ENCODE measurements around the gene CABP1. TPM values are rescaled to one million over a fixed set of nuclear protein-coding genes. Genes with fewer than 3 reads are reported as not detected.

Gene CABP1
- total and polyA plus RNA-seq, 10 of the 15 experiments (the other 5 are each of a cell fraction or from before 2014, with no cell fraction given), result 0.16 to 2.4 (median 0.80) TPM; not detected in 2

- peak in 2 of 3 experiments; percentile 30 to 40; a peak in 3 of 6 replicates for TF ChIP-seq CTCF (IDR thresholded peaks at IDR 0.05 in 2 of 3, conservative IDR thresholded peaks at IDR 0.05 in 1 of 3; ENCODE audit: control insufficient read depth in 2 of 3, extremely low read depth in 1 of 3, insufficient read depth in 1 of 3, low read depth in 3 of 3, low read length in 3 of 3)
Measured at GRCh38 chr12:120625557-120626419, 14.6 kb upstream of the CABP1 start (continued).

DNA sequence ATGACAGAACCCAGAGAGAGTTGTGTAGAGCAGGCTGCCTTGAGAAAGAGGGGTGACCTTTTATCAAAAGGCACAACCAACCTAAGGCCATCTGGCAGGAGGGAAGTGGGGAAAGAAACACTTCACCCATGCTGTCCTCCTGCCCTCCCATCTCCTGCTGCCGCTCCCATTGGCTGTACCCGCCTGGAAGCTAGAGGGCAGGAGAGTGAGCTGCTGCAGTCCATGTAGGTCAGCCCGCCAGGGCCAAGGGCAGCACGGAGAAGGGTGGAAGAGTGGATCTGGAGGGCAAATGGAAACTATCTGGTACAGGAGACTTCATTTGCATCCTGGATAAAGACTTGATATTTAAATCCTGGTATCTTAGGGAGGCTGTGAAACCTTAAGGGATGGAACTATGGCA, 11.5 kb upstream of the CABP1 start:
- H3K27ac ChIP-seq (ENCODE audit: control insufficient read depth, insufficient read depth), result no peak overlapping the region
- DNase-seq (ENCODE audit: low read depth, low spot score), result no peak
- TF ChIP-seq CTCF (IDR thresholded peaks at IDR 0.05 in 2 of 3, conservative IDR thresholded peaks at IDR 0.05 in 1 of 3; ENCODE audit: control insufficient read depth in 2 of 3, extremely low read depth in 1 of 3, insufficient read depth in 1 of 3, low read depth in 3 of 3, low read length in 3 of 3) (peak in 1 of 3 experiments; percentile 16; a peak in 1 of 6 replicates), BCL11A (IDR thresholded peaks at IDR 0.05; ENCODE audit: low read depth, low read length) (no peak)
- H3K4me1 ChIP-seq (ENCODE audit: control insufficient read depth, insufficient read depth, low read length), result no peaks in the 10 kb centered on the region
- ChIA-PET CTCF (interaction anchor here (0.9 to 3.8 kb wide), 2 partner anchors 24 to 46 kb away, joined by 3 to 17 read pairs; partner anchors contain the start of gene POP5), SMC1A (ENCODE audit: uncharacterized antibody, unreplicated experiment) (interaction anchor here (0.6 to 1.3 kb wide), 2 partner anchors 45 to 343 kb away, joined by 3 to 4 read pairs; no protein-coding TSS in a partner anchor), POLR2A (no interaction called here), RAD21 (ENCODE audit: unreplicated experiment) (no interaction called here)
- WGBS (ENCODE audit: insufficient coverage, insufficient replicate concordance, low lambda C conversion rate, missing lambda C conversion rate), result 35% methylated on average over 4 of the region's 4 CpGs
- no peak overlapping the region for H3K4me2 ChIP-seq (ENCODE audit: control insufficient read depth, insufficient read depth)
- BruUV-seq (replicated peaks), result no TSS peak
- H3K36me3 ChIP-seq (ENCODE audit: control insufficient read depth in 2 of 2, insufficient read depth in 2 of 2, low read length in 1 of 2), result no peaks in the 10 kb centered on the region
- H3K27me3 ChIP-seq (replicated peaks in 1 of 2; ENCODE audit: control insufficient read depth in 2 of 2, insufficient read depth in 2 of 2, low read length in 1 of 2), result no peaks in the 10 kb centered on the region; a peak in 1 of 4 replicates
- H3K4me3 ChIP-seq, result no peak overlapping the region
- intact Hi-C loops (cut with micrococcal nuclease; ENCODE audit: unreplicated experiment) (loop anchor here (5.0 kb wide), 3 partner anchors 83 to 483 kb away; partner anchors contain the start of gene UNC119B), in situ Hi-C loops (cut with MboI) (no loop called here)
- no peak for ATAC-seq
- no peak overlapping the region for H3K9ac ChIP-seq (ENCODE audit: control insufficient read depth, insufficient read depth, low read length)
- H3K9me3 ChIP-seq (replicated peaks; ENCODE audit: control insufficient read depth, insufficient read depth, low read length), result no peaks in the 10 kb centered on the region
- no peaks in the 10 kb centered on the region for H3K79me2 ChIP-seq (ENCODE audit: control insufficient read depth, insufficient read depth, low read length)
- FAIRE-seq, result no peak
- H4K20me1 ChIP-seq (ENCODE audit: control insufficient read depth, insufficient read depth), result no peaks in the 10 kb centered on the region
- no peak overlapping the region for H2AFZ ChIP-seq (ENCODE audit: control insufficient read depth, low read depth, low read length)
